ENCODE measurements around the gene FBXO2.

The FBXO2 gene

DNA sequence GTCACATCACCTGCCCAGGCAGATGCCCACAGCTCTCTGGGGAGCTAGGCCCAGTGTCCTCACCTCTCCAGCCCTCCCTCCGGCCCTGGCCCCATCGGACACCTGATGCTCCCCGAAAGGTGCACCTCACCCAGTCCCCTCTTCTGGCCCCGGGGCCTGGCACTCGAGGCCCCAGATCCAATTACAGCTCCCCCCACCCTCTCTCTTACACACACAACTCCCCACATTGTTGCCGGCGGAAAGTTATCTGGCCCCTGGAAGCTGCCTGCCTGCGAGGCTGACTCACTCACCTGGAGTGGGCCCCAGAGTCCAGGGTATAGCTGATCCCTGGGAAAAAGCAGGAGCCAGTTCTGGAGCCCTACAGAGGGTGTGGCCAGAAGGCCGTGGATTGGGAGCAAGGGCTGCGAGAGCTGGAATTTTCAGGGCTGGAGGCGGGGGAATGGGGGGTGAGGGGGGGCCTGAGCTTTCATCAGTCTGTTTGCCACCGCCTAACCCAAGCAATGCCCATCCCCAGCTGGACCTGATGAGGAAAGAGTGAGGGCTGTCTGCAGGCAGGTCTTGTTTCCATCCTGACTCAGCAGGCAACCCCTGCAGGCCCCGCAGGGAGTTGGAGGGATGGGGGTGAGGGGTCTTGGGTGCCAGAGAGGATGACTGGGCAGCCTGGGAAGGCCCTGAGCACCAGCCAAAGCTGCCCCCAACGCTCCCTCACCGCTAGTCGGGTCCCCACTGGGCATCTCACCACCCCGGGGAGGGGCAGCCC is 948 bp downstream of the FBXO2 start:
- no peak for DNase-seq (ENCODE audit: low spot score)

DNA sequence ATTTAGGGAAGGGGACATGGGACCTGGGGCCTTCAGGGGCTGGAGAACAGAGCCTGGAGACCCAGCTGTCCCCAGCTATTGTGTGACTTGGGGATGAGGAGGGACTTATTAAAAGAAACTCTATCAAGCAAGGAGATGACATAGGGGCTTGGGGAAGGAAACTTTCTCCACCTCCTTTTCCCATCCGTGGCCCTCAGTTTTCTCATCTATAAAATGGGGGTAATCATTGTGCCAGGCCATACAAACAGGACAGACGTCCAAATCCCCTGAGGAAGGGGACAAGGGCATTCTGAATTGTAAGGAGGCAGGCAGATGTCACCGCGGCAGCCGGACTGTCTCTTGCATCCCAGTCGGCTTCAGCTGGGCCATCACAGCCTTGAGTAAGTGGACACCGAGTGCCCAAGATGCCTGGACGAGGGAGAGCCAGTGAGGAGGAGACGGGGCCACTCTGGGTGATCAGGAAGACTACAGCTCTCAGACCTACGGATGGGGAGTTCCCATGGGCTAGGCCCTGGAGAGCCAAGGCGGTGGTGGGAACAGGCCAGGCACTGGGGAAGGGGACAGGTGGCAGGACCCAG is 1.9 kb downstream of the FBXO2 start:
- DNase-seq (ENCODE audit: low spot score), result no peak

DNA sequence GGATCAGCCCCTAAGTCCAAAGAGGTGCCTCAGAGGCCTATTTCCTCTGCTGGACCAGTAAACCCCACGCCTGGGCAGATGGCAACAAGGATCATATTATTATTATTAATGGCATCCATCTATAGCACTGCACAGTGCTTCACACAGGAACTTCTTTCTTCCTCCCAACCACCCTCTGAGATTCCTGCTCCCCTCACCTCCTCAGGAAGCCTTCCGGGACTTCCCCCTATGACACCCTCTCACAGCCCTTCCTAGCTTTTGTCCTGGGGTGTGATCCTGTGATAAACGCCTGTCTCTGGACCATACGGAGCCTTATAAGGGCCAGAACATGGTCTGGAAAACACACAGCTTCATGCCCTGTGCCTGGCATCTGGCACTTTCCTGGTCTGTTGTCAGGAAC is 3.2 kb downstream of the FBXO2 start:
- no peak for DNase-seq (ENCODE audit: low spot score)

DNA sequence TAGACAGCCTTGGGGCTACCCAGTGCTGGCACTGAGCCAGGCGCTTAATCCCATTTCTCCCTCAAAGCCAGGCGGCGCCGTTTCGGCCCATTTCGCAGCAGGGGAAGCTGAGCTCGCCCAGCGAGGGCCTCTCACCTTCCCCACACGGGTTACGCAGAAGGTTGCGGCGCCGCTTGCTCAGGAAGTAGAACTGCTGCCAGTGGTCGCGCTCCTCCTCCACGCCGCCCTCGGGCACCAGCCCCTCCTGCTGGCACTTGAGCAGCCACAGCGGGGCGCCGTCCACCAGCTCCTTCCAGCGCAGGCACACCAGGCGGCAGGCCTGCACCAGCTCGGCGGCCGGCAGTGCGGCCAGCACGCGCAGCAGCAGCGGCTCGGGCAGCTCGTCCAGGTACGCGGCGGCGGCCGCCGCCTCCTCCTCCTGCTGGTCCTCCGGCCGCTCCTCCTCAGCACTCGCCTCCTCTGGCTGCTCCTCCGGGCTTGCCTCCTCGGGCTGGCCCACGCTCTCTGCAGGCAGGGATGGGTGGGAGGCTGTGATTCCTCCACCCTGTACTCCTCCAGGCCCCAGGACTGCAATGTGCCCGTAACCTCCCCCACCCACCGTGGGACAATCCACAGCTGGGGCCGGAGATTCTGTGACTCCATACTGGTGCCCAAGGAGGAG is 3.8 kb downstream of the FBXO2 start:
- DNase-seq (ENCODE audit: low spot score), result peak; percentile 76

DNA sequence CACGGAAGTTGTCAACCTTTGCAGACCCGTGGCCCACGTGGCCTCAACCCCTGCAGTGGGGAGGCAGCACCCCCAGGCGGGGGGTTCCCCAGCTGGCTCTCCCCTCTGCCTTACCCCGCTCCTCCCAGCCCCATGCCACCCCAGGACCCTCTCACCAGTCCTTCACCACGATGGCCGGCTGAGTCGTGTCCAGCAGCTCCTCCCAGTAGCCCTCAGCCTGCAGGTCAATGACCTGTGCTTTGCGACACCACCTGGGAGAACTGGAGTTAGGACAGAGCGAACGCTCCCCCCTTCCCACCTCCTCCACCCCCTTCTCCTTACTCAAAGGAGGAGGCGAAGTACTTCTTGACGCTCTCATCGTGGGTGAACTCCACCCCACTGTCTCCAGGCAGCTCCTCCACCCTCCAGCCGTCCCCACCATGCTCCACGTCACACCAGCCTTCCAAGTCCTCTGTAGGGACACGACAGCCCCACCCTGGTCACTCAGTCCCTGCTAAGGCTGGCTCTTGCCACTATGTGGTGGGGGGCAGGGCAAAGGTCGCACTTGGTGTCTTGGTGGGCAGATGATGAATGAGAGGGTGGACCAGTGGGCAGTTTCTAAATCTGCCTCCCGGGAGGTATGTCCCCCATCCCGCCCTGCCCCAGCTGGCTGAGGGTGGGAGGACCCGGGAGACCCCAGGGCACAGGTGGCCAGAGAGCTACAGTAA is 4.5 kb downstream of the FBXO2 start:
- DNase-seq (ENCODE audit: low spot score), result no peak

DNA sequence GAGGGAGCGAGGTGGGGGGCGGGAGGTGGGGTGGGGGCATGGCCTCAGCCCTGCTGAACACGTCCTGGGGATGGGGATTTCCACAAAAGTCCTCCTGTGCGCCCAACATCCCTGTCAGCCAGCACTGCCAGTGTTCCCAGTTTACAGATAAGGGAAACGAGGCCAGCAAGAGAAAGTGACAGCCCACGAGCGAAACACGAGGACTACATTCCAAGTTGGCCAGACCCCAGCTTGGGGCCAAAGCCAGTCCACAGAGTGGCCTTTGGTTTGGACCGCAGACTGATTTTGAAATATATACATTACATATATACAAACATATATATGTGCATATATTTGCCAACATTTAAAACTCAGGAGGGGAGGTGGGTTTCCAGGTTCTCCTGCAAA is 5.0 kb downstream of the FBXO2 start:
- no peak for DNase-seq (ENCODE audit: low spot score)

DNA sequence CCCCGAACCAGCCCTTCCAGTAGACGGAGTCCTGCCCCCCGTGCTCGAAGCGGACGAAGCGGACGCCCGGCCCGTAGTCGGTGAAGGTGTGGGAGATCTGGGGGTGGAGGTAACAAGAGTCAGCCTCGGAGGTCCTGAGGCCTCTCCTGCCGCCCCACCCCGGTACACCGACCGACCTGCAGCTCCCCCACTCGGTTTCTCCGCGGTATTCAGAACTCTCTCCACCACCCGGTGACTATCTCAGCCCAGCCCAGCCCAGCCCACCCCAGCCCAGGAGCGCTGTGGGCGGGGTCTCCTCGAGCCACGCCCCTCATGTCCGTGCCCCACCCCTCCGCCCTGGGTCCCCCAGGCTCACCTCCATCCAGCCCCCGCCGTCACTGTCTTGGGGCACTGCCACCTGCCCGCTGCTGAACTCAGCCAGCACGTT is 5.5 kb downstream of the FBXO2 start:
- DNase-seq (ENCODE audit: low spot score), result peak; percentile 71

DNA sequence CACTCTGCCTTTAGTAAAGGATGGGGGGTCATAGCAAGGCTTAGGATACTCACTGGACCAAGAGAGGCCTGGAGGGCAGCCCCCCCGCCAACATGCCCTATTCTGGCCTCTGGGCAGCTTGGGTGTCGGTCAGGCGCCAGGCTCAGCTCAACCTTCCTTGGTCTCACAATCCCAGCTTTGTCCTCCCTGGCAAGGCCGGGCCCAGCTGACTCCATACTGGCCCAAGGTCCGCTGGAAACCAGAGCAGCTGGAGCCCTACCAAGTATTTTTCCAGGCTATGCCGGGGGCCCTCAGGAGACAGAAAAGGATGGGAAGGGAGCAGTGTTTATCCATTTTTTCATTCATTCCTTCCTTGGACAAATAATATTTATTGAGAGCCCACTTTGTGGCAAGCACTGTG is 6.2 kb downstream of the FBXO2 start:
- no peak for DNase-seq (ENCODE audit: low spot score)

DNA sequence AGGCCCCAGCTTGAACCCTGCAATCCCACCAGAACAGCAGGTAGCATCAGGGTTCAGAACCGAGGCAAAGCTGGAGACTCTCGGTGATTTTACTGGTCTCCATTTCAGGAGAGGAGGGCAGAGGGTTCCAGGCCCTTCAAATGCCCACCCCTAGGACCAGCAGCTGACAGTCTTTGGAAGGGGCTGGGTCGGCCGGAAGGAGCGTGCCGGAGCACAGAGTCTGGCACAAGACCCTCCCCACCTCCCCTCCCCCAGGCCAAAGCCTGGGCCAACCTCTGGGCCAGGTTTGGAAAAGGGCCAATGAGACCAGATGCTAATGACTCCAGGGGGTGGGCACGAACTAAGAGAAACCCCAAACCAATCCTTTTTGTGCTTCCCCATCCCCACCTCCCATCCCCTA is 6.9 kb downstream of the FBXO2 start:
- DNase-seq (ENCODE audit: low spot score), result no peak

DNA sequence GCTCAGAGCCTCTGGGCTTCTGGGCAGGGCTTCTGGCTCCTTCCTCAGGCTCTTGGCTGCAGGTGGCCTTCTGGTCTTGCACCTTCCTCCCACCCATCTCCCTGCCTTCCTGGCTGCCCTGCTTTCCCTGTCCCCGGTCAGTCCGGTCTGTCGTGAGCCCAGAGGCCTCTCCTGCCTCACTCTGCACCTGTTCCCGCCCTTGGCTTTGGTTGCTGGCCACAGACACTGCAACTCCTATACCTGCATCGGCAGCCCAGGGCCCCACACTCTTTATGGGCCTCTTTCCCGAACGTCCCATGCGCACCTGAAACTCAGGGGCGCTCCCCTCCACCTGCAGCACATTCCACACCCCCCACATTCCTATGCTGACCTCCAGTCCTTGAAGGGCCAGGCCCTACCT is 7.9 kb downstream of the FBXO2 start:
- no peak for DNase-seq (ENCODE audit: low spot score)

DNA sequence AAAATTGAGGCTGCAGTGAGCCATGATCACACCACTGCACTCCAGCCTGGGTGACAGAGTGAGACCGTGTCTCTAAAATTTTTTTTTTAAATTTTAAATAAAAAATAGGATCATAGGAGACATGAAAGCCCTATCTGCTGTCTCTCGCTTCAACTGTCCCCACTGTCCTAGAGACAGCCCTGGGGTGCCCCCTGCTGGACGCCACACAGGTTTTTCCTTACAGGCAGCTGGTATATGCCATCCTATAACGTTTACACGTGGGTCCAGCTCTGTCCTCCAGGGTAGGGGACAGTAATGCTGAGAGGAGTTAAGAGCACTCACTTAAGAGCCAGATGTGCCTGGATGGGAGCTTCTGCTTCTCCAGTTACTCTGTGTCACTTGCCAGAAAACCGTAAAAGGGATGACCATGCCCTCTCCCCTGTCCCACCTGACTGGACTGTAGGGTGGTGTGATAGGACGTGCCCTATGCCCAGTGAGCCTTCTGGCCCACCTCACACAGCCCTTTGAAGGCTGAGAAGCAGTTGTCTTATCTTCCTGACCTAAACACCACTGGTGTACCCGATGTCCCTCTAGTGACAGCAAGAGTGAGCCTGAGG is 8.5 kb downstream of the FBXO2 start:
- peak; percentile 67 for DNase-seq (ENCODE audit: low spot score)

DNA sequence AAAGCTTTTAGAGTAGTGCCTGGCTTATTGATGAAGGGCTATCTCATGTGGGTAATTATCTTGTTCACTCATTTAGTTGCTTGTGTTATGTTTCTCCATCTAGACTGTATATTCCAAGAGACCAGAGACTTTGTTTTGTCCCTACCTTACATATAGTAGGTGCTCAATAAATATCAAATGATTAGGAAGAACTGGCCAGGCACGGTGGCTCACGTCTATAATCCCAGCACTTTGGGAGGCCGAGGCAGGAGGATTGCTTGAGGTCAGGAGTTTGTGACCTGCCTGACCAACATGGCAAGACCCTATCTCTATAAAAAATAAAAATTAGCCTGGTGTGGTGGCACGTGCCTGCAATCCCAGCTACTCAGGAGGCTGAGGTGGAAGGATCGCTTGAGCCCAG is 9.0 kb downstream of the FBXO2 start:
- DNase-seq (ENCODE audit: low spot score), result no peak

DNA sequence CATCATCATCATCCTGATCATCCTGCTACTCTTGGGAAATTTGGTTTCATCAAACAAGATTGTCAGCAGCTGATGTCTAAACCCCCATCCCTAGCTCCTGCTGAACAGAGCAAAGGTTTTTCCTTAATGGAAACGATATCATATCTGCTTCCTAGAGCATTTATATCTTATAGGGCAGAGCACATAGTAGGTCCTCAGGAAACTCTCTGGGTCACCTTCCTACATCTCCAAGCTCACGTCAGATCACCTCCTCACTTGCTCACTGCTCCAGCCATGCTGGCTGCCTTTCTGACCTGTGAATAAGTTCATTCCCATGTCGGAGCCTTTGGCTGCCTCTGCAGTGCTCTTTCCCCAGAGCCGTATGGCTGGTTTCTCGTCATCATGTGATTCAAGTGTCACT is 10.4 kb downstream of the FBXO2 start:
- DNase-seq (ENCODE audit: low spot score), result no peak

DNA sequence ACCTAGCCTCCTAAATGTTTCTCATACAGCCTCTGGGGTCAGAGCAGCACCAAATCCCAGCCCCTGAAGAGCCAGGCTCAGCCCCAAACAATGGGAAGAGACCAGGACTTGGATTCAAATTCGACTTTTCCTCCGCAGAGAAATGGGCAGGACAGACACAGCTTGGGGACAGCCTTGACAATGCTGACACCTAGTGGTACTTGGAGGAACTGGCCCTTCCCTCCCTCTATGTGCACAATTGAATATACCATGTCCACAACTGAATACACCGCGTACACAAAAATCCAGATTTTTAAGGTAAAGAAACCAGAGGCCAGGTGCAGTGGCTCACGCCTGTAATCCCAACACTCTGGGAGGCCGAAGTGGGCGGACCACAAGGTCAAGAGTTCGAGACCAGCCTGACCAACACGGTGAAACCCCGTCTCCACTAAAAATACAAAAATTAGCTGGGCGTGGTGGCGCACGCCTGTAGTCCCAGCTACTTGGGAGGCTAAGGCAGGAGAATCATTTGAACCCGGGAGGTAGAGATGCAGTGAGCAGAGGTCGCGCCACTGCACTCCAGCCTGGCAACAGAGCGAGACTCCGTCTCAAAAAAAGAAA is 11.7 kb downstream of the FBXO2 start:
- DNase-seq (ENCODE audit: low spot score), result peak; percentile 79

DNA sequence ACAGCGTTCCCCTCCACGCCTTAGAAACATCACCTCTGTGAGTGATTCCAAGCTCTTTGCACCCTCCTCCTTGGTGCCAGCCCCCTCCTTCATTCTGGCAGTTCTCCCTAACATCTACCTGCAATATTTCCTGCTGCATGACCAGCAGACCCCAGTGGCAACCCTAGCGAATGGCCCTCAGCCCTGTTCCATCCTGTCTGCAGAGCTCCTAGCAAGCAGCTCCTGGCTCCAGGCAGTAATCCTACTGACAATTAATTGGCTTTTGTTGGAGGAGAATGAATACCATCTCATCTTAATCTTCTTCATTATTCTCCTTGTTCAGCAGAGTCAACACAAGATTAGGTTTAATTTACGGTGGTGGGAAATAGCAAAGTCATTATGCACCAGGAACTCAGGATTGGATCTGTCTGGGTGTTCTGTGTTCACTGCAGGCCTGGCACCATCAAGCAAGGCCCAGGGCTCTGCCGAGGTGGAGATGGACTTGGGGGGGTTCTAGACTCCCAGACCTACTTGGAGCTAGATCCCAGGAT is 12.4 kb downstream of the FBXO2 start:
- no peak for DNase-seq (ENCODE audit: low spot score)

DNA sequence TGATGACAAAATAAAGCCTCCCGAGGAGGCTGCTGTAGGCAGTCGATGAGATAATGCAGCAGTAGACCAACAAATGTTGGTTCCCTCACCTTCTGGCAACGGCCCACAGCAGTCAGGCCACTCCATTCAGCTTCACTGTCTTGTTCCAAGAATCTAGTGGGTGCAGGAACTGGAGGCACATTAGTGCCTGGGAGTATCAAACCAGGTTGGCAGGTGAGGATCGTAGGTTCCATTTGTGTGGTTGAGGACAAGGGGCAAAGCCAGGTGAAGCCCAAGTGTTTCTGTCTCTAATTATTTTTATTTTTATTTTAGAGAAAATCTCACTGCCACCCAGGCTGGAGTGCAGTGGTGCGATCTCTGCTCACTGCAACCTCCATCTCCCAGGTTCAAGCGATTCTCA is 13.3 kb downstream of the FBXO2 start:
- no peak for DNase-seq (ENCODE audit: low spot score)

DNA sequence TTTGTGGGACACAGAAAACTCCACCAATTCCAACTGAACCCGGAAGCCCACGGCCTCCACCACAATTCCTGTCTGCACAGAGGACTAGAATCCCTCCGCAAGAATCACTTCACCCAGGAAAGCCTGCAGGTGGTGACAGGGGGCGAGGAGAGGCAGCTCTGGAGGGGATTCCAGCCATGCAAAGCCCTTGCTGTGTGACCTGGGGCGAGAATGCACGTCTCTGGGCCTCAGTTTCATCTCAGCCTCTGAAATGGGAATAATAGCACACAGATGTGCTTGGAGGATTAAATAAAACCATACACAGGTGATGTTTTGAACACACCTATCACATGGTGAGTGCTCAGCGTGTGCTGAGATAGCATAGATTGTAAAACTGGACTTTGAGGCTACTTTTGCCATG is 14.1 kb downstream of the FBXO2 start:
- DNase-seq (ENCODE audit: low spot score), result no peak

DNA sequence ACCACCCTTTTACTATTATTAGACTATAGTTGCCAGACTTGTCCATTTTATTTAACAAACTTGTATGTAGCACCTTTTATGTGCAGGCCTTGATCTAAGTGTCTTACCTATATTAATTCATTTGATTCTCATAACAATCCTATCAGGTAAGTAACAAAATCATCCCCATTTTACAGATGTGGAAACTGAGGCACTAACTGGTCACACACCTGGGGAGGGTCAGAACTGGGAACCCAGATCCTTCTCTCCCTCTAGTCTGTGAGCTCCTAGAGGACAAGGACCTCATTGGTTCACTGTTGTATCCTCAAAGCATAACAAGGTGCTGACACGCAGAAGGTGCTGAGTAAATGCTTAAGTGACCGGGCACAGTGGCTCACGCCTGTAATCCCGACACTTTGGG is 14.9 kb downstream of the FBXO2 start:
- DNase-seq (ENCODE audit: low spot score), result no peak

DNA sequence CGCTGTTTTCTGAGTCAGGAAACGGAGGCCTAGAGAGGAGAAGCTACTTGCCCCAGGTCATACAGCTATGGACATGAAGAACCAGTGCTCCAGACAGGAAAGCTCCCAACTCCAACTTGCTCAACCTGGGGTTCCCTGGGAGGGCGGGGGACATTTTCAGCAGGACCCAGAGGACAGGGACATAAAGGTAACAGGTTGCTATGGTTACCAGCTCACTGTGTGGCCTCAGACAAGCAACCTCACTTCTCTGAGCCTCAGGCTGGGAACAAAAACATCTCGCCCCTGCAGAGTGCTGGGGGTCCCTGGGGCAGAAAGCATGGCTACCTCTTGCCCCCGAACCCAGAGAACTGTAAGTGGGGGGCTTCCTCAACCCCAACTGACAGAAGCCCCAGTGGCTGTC is 16.1 kb downstream of the FBXO2 start:
- no peak for DNase-seq (ENCODE audit: low spot score)

DNA sequence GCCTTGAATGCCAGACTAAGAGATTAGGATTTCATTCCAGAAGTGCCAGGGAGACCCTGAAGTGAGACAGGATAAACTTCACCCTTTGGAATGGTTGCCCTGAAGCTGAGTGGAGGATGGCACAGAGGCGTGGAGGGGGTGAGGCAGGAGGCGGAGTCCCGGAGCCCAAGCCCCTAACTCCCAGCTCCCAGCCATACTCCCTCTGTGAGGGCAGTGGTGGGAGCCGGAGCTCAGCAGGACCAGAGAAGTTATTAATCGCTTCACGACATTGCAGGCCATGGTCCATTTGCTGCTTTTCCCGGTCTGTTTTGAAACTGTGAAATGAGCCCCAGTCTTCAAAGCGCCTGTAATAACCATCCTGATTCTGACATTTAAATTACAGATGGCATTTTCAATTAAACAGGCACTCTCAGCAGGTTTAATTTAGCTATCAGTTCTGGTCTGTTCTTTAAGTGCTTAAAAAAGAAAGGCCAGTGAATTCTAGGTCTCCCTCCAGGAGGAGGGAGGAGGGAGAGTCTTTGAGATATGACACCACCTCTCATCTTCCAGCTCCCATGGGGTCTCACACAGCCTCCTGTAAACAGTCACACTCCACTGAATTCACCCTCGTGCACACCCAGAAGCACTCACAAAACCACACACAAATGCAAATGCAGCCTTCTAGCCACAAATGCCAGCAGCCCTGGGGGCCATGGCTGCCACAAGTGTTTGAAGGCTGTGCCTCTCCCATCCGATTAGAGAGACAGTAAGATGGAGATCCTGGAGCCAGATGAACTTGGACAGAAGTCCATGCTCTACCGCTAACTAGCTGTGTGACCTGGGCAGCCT is 19.6 kb downstream of the FBXO2 start:
- no peak for DNase-seq (ENCODE audit: low spot score)

Data from iPS-NIHi11 (cell line).